A673 (cell line): ENCODE data around the gene ERP27. TPM values are rescaled to one million over a fixed set of nuclear protein-coding genes. Genes with fewer than 3 reads are reported as not detected.

Experiments
- BruUV-seq: library from RNA; stranded (reverse); fragments of 400-500 nt; replicated peaks from 2 replicates; lab custom pipeline; 2021; lab: Mats Ljungman, UMichigan
- CTCF ChIA-PET: fragments of 300-600 bp; sonication (Branson Sonifier 250); formaldehyde crosslinking; loops from one replicate; lab custom pipeline; 2022; ENCODE audit warnings: antibody characterized with exemption; lab: Charles Lee
- POLR2A ChIA-PET: fragments of 300-600 bp; sonication (Branson Sonifier 250); formaldehyde crosslinking; loops from one replicate; lab custom pipeline; 2022; ENCODE audit warnings: antibody characterized with exemption; ENCODE audit not compliant: low non-redundant PET; lab: Charles Lee
- DNase-seq: peaks from one replicate; pipeline ENCODE4 v3.0.0-alpha.2; 2015; ENCODE audit warnings: low spot score
- H3K27ac ChIP-seq: fragments of 200-600 bp; sonication (generic); 2 replicates; pipeline ENCODE4 v1.5.1; 2016; ENCODE audit warnings: mixed run types, low read depth, mild to moderate bottlenecking, mixed read lengths, antibody characterized with exemption, low read length; ENCODE audit not compliant: poor library complexity, severe bottlenecking
- H3K27me3 ChIP-seq: fragments of 200-600 bp; sonication (generic); replicated peaks from 2 replicates; pipeline ENCODE4 v1.6.1; 2017; ENCODE audit warnings: mixed run types, low read depth, mild to moderate bottlenecking, mixed read lengths, antibody characterized with exemption, low read length; ENCODE audit not compliant: insufficient read depth, poor library complexity
- H3K36me3 ChIP-seq: fragments of 200-600 bp; sonication (generic); 2 replicates; pipeline ENCODE4 v1.6.1; 2016; ENCODE audit warnings: mixed run types, mild to moderate bottlenecking, mixed read lengths, antibody characterized with exemption, low read length; ENCODE audit not compliant: insufficient read depth, poor library complexity, severe bottlenecking
- H3K4me1 ChIP-seq: fragments of 200-600 bp; sonication (generic); 2 replicates; pipeline ENCODE4 v1.6.1; 2017; ENCODE audit warnings: mixed run types, mild to moderate bottlenecking, mixed read lengths, antibody characterized with exemption, low read length; ENCODE audit not compliant: insufficient read depth, poor library complexity, severe bottlenecking
- H3K4me3 ChIP-seq: fragments of 200-600 bp; sonication (generic); 2 replicates; pipeline ENCODE4 v1.5.1; 2016; ENCODE audit warnings: low read depth, mixed run types, mild to moderate bottlenecking, mixed read lengths, low read length; ENCODE audit not compliant: poor library complexity, severe bottlenecking
- H3K9me3 ChIP-seq: fragments of 200-600 bp; sonication (generic); 2 replicates; pipeline ENCODE4 v1.6.1; 2016; ENCODE audit warnings: mixed run types, low read depth, mild to moderate bottlenecking, mixed read lengths, antibody characterized with exemption, low read length; ENCODE audit not compliant: poor library complexity, severe bottlenecking
- CTCF ChIP-seq: fragments of 300-800, 200-600 bp; sonication (generic); conservative IDR thresholded peaks from 2 replicates; pipeline ENCODE4 v1.5.1; 2017; ENCODE audit warnings: low read depth, mild to moderate bottlenecking, antibody characterized with exemption, low read length, moderate library complexity, mixed read lengths
- EZH2 ChIP-seq: fragments of 200-600 bp; sonication (generic); IDR thresholded peaks from 2 replicates; pipeline ENCODE4 v1.6.1; 2017; ENCODE audit warnings: borderline replicate concordance, low read depth, mild to moderate bottlenecking, mixed read lengths, antibody characterized with exemption, low read length; ENCODE audit not compliant: poor library complexity, severe bottlenecking
- intact Hi-C: fragments of 100-400 bp; cut with micrococcal nuclease; formaldehyde crosslinking; loops from one replicate; pipeline ENCODE4 v1.10.0; 2022; ENCODE audit not compliant: unreplicated experiment
- total RNA-seq: library from RNA; stranded (reverse); gene quantifications from 2 replicates; pipeline ENCODE4 v1.2.3, GENCODE V29; 2021

ERP27 gene
- total RNA-seq, 1 experiment from 2014 or later, result not detected

GRCh38 chr12:14984766-14985285 is 46.5 kb upstream of the ERP27 start:
- no peak for DNase-seq
- intact Hi-C loops, result no loop called here
- ChIA-PET POLR2A (no interaction called here), CTCF (no interaction called here)
- no TSS peak for BruUV-seq
- no peaks in the 10 kb centered on the region for H3K27me3 ChIP-seq
- H3K27ac ChIP-seq, result no peak overlapping the region
- no peaks in the 10 kb centered on the region for H3K9me3 ChIP-seq
- no peak overlapping the region for H3K4me3 ChIP-seq
- TF ChIP-seq EZH2 (no peak), CTCF (no peak)
- no peaks in the 10 kb centered on the region for H3K36me3 ChIP-seq
- H3K4me1 ChIP-seq, result no peaks in the 10 kb centered on the region

- no TSS peak for BruUV-seq
- ChIA-PET CTCF (no interaction called here), POLR2A (no interaction called here)
- no peaks in the 10 kb centered on the region for H3K4me1 ChIP-seq
- intact Hi-C loops, result no loop called here
- H3K9me3 ChIP-seq, result no peaks in the 10 kb centered on the region
- no peak for DNase-seq
- H3K27me3 ChIP-seq, result no peaks in the 10 kb centered on the region
- no peaks in the 10 kb centered on the region for H3K36me3 ChIP-seq
- H3K4me3 ChIP-seq, result no peak overlapping the region
- no peak for TF ChIP-seq CTCF
- TF ChIP-seq EZH2, result no peak
- H3K27ac ChIP-seq, result no peak overlapping the region
Measured at GRCh38 chr12:14984036-14984435, 45.7 kb upstream of the ERP27 start.

GRCh38 chr12:14982991-14983390 is 44.7 kb upstream of the ERP27 start:
- intact Hi-C loops, result no loop called here
- Histone ChIP-seq H3K36me3 (no peaks in the 10 kb centered on the region), H3K9me3 (no peaks in the 10 kb centered on the region), H3K27ac (no peak overlapping the region), H3K4me1 (no peaks in the 10 kb centered on the region), H3K27me3 (no peaks in the 10 kb centered on the region), H3K4me3 (no peak overlapping the region)
- no TSS peak for BruUV-seq
- no peak for TF ChIP-seq CTCF
- no peak for TF ChIP-seq EZH2
- no peak for DNase-seq
- ChIA-PET POLR2A (no interaction called here), CTCF (interaction anchor here (1.1 kb wide), 1 partner anchor 13 kb away, joined by 12 read pairs; no protein-coding TSS in a partner anchor)
